ENCODE data around the gene SAMD4A. TPM values are rescaled to one million over a fixed set of nuclear protein-coding genes. Genes with fewer than 3 reads are reported as not detected.

Gene SAMD4A
- total RNA-seq, 1 donor from 2014 or later: 25.9 TPM

- DNase-seq (ENCODE audit: low spot score): no peak
- peak; percentile 63 for ATAC-seq
These were observed 87.0 kb downstream of the SAMD4A start for GRCh38 chr14:54653712-54654469.

DNA sequence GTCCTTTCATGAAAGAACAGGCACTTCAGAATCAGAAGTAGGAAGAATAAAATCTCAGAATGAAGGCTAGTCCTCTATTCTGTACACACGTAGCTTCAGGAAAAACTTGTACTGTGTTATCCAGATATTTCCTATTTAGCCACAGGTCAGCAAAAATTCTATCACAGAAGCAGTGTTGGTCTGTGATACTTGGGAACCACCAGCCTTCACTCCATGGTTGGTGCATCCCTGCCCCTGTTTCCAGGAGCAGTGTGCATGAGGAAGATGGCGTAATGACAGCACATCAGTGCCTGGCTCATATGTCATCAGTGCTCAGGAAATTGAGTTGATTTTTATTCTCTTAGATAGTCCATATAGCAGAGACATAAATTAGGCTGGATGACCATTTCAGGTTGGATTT, 87.7 kb downstream of the SAMD4A start:
- DNase-seq (ENCODE audit: low spot score) (no peak), ATAC-seq (no peak)

- ATAC-seq (no peak), DNase-seq (ENCODE audit: low spot score) (no peak)
These were observed 91.9 kb downstream of the SAMD4A start for GRCh38 chr14:54658836-54659235.

DNA sequence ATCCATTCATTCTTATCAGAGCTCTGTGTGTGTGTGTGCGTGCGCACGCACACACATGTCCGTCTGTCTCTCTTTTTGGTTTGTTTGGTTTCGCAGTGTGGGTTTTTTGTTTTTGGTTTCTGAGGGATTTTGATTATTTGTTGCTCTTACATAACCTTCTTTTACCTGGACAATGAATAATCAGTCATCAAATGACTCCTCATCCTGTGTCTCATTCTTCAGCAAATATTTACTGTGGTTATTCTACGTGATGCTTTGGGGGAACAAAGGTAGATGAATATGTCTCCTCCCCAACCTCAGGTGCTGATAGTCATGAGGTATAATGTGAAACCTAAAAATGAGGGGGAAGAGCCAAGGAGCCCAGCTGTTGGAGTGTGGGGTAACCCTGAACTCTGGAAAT, 92.4 kb downstream of the SAMD4A start:
- ATAC-seq: no peak
- DNase-seq (ENCODE audit: low spot score): no peak

DNA sequence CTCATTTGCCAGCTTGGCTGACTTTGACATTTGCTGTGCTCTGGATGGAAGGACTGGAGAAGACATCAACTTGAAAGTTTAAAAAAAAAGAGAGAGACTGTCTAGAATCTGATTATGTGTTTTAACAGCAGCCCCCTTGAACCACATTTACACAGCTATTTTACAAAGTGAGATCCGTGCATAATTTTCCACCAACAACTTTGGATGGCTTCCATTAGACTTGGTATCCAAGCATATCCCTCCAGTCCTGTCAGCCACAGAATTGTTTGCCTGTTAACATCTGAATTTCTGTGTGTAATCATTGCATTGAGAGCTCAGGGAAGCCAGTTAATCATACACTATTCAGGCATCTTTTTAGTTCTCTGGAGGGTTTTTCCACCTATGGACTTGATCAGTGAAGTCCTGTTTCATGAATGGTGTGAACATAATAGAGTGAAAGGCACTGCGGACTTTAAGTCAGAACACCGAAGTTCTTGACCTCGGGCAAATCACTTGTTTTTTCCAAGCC, 93.7 kb downstream of the SAMD4A start:
- no peak for ATAC-seq

DNA sequence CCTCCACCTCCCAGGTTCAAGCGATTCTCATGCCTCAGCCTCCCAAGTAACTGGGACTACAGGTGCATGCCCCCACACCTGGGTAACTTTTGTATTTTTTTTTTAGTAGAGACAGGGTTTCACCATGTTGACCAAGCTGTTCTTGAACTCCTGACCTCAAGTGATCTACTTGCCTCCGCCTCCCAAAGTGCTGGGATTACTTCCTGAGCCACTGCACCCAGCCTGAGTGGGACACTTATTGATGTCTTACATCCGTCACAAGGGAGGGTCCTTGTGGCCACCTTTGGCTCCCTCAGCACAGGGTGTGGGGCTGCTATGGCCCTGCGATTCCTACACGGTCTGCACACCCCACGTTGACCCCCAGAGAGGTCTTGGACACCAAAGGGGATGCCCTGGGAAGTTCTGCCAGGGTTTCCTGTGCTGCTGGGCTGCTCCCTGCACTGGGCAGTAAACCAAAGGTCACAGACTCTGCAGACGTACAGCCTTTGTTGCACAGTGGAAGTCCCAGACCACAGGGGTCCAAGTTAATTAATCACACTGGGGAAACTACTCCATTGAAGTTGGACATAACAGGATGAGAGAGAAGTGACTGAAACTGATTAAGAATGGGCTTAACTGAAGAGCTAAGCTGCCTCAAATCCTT, 95.7 kb downstream of the SAMD4A start:
- no peak for DNase-seq (ENCODE audit: low spot score)
- ATAC-seq: peak; percentile 37

More for the DNA sequence above, 93.7 kb downstream of the SAMD4A start:
- DNase-seq (ENCODE audit: low spot score): no peak

GRCh38 chr14:54664961-54665360, 98.0 kb downstream of the SAMD4A start:
- DNase-seq (ENCODE audit: low spot score) (no peak), ATAC-seq (no peak)

DNA sequence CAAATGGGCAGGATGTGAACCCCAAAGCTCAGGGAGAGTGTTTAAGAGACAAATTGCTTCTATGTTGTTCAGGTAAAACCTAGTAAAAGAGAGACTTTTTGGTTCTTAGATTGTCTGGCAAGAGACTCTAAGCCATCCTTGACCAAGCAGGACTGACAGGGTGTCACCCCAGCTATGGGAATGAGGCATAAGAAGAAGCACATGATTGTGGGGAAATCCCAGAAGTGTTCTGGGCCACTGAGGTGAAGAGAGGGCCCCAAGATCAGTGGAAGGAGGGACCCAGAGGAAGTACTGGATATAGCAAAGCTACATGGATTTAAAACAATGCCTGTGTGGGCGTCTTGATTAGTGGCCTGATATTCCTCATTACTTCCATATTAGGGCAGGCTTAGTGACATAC, 99.0 kb downstream of the SAMD4A start:
- ATAC-seq: no peak

DNA sequence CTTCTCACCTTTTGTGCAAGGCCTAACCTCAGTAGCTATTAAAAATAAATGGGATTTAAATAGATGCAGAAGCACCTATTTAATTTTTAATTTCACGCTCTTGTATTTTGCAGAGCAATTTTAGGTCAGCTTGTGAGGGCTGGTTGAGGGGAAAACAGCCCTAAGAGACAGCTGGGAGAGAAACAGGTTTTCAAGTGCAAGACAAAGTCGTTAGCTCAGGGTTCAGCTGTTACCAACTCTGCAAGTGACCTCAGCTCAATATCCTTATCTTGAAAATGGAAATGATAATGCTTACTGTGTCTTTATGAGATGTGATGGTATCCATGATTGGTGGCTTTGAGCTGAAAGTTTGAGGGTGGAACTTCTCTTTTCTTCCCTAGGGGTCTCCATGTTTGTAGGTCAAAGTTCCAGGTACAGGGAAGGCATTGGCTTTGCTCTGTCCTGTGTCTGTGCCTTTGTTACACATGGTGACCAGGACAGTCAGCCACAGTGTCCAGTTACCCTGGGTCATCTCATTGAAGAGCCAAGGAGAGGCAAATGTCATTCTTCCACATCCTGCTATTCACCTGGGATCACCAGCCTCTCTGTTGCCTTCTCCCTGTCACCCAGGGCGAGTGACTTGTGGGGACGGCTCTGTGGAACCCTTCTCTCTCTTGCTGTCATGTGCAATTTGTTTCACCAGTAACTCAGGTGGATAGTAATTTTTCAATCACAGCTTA, 100.3 kb downstream of the SAMD4A start:
- DNase-seq (ENCODE audit: low spot score) (no peak), ATAC-seq (no peak)

More for the DNA sequence above, 99.0 kb downstream of the SAMD4A start:
- no peak for DNase-seq (ENCODE audit: low spot score)

GRCh38 chr14:54667764-54668163, 100.8 kb downstream of the SAMD4A start:
- no peak for DNase-seq (ENCODE audit: low spot score)

DNA sequence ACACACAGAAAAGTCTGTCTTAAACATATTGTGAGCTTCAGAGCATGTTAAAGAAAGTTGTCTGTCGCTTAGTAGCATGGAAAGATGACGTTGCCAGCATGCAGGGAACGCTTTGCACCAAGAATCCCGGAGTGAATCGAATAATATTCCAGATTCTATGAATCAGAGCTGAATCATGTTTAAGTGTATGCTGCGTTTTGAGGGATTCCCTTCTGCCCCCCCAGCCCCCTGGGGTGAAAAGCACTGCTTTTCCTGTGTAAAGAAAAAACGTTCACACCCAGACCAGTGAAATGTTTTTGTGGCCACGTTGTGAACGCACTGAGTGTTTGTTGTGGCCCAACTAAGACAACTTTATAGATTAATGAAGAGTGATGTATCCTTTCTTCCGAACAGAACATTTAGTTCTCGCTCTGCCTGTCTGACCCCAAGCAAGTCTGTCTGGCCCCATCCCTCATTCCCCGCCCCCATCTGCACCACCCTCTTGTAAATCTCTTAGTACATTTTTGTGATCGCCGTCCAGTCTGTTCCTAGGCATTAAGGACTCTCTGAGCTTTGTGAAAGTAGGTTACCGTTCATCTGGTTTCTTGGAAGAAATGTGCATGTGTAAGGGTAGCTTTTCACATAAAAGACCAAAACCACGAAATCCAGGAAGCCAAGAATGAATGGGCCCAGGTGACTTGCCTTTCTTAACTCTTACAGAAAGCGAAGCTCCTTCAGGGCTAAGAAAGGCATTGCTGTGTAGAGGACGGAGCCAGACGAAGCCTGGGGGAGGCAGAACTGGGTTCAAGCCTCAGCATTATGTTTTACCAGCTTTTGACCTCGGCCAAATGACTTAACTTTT, 103.0 kb downstream of the SAMD4A start:
- DNase-seq (ENCODE audit: low spot score) (no peak), ATAC-seq (no peak)

More at GRCh38 chr14:54667764-54668163, 100.8 kb downstream of the SAMD4A start:
- no peak for ATAC-seq

DNA sequence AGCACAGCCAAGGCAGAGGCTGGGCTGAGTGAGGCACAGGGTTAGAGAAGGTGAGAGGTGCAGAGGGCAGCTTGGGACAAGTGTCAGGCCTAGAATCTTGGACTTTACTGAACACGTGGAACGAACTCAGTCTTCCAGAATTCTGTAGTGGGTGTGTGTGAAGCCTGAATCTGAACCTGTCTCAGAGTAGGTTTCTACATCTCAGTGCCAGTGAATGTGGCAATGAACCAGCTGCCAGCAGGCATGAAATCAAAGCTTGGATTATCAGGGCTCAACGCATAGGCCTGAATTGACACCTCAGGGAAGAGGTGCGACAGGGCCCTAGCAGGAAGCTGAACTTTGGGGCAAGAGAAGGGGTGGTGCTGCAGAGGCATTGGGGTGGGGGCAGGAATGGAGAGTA, 104.6 kb downstream of the SAMD4A start:
- DNase-seq (ENCODE audit: low spot score): no peak
- ATAC-seq: peak; percentile 31

- ATAC-seq (no peak), DNase-seq (ENCODE audit: low spot score) (no peak)
These were observed 105.3 kb downstream of the SAMD4A start for GRCh38 chr14:54672181-54672580.

DNA sequence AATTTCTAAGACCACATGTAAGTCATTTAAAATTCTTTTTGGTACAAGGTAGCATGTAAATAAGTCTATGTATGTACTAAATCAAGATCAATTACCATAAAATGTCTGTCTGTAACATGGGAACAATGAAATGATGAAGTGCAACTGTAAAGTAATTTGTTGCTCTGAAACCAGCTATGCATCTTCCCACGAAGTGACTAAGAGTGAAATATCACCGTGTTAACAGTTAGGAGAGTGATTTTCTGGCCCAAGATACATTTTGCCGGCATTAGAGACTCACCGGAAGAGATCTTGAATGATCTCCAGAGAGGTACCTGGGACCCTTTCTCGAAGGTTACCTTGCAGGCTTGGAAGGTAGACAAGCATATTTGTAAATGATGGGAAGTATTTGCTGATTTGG, 105.8 kb downstream of the SAMD4A start:
- ATAC-seq (no peak), DNase-seq (ENCODE audit: low spot score) (no peak)

GRCh38 chr14:54673193-54674045, 106.5 kb downstream of the SAMD4A start:
- ATAC-seq (peak; percentile 39), DNase-seq (ENCODE audit: low spot score) (no peak)

DNA sequence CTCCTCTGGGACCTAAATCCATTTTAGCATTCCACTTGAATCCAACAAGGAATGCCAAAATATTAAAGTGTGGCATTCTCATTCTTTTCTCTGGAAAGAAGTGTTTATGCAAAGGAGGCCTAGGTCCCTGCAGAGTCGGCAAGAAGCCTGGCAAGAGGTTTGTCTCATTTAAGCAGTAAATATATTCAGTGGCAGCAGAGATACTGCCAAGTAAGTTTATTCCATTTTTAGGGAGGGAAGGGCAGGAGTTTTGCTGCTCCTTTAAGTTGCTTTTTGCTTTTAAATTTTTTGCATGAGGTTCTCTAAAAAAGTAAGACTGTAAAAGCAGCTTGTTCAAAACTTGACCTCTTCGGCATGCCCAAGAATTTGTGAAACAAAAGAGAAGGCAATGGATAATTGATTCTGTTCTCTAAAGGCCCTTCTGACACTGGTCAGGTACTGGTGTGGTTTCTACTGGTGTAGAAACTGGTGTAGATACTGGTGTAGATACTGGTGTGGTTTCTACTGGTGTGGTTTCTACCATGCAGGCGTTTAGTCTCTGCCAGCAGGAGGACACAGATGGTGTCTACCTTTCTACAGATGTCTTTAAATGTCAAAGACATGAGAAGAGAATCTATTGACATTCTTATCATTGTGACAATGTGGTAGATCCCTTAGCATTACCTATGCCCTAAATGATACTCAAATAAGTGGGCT, 107.3 kb downstream of the SAMD4A start:
- ATAC-seq (no peak), DNase-seq (ENCODE audit: low spot score) (no peak)

GRCh38 chr14:54675236-54676128, 108.6 kb downstream of the SAMD4A start:
- DNase-seq (ENCODE audit: low spot score): no peak
- no peak for ATAC-seq

Data from left lobe of liver (tissue), 2 donors.